GM18519 (cell line): Measurements from ENCODE around the gene LMNTD1.
"Not testable (repeated sequence)": the region's sequence is repeated elsewhere in the genome, so short reads cannot be mapped to it uniquely, and the experiment has no call there.

Source experiments
- ATAC-seq: cut with Tn5 transposase; IDR thresholded peaks from one replicate; pipeline ENCODE4 v1.9.1; 2021; ENCODE audit warnings: mild to moderate bottlenecking, moderate library complexity; ENCODE audit not compliant: unreplicated experiment, low FRiP score

The LMNTD1 gene, protein sequence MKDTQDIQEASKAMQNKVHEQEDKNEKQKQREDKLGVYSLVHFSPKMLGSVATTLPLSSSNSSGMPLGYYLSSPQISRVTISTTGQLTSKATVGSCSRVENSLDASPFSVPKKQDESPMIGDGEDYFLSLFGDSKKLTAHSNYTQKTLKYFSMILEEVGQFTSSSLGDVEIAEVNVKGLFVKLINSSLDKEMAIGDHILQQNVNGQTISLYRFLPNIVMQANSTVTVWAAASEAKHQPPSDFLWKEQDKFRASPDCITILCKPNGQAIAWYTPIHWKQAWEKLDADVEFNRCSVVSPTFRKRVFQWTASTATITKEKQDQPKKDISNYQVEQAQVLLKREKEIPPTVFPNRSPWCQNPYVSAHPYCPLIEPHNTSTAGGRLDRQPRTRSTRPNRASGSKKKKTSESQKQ

DNA sequence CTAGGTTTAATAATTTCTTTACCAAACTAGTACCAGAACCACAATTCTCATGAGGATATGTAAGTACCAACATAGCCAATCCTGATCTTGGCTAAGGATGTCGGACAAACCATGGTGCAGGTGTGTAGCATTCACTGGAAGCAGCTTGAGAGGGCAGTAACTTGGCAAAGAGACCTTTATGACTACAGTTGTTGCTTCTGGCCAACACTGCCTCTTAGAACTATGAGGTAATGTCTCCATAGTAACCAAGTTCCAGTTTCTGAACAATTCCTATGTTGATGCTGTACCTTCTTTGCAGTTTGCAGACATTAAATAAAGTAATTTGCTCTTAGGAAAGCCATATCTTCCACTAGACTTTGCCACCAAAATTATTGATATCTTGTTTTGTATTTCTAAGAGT lies at the start of gene LMNTD1:
LMNTD1 (minus strand) TSS at position 186 of the 400 bp plus-strand sequence. CDS start 324 bp downstream, outside the sequence.
- no peak for ATAC-seq

DNA sequence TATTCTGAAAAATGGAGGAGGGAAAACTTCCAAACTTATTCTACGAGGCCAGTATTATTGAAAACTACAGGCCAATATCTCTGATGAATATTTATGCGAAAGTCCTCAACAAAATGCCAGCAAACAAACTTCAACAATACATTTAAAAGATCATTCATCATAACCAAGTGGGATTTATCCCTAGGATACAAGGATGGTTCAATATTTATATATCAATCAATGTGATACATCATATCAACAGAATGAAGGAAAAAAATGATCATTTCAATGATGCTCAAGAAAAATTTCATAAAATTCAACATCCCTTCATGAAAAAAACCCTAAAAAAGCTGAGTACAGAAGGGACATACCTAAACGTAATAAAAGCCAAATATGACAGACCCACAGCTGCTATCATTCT lies 45.9 kb upstream of the LMNTD1 start:
- no peak for ATAC-seq

DNA sequence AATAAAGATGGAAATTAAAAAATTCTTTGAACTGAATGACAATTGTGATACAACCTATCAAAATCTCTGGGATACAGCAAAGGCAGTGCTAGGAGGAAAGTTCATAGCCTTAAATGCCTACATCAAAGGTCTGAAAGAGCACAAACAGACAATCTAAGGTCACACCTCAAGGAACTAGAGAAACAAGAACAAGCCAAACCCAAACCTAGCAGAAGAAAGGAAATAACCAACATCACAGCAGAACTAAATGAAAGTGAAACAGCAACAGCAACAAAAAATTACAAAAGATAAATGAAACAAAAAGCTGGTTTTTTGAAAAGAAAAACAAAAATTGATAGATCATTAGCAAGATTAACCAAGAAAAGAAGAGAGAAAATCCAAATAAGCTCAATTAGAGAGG lies 42.4 kb upstream of the LMNTD1 start:
- not testable (repeated sequence) for ATAC-seq

DNA sequence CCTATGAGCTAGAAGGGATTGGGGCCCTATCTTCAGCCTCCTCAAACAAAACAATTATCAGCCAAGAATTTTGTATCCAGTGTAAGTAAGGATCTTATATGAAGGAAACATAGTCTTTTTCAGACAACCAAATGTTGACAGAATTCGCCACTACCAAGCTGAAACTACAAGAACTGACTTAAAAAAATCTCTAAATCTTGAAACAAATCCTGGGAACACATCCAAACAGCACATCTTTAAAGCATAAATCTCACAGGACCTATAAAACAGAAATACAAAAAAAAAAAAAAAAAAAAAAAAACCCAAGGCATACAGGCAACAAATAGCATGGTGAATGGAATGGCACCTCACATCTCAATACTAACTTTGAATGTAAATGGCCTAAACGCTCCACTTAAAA lies 41.3 kb upstream of the LMNTD1 start:
- ATAC-seq: no peak

DNA sequence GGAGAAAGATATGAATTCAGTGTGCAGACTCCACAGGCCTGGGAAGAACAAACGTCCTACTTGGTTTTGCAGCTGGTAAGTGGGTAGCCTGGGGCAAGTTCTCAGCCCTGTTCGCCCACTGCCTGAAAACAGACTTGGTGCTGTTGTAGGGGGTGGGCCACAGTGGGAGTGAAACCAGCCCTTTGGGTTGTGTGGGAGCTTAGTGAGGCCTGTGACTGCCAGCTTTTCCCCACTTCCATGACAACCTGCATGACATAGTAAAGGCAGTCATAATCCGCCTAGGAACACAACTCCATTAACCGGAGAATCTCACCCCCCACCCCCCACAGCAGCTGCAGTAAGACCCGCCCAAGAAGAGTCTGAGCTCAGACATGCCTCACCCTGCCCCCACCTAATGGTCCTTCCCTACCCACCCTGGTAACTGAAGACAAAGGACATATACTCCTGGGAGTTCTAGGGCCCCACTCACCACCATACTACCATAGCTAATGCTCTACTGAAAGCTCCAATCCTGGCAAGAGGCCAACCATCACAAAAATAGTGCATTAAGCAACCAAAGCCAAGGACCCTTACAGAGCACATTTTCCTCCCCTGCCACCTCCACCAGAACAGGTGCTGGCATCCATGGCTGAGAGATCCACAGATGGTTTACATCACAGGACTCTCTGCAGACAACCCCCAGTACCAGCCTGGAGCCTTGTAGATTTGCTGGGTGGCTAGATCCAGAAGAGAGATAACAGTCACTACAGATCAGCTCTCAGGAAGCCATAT lies 39.8 kb upstream of the LMNTD1 start:
- no peak for ATAC-seq

DNA sequence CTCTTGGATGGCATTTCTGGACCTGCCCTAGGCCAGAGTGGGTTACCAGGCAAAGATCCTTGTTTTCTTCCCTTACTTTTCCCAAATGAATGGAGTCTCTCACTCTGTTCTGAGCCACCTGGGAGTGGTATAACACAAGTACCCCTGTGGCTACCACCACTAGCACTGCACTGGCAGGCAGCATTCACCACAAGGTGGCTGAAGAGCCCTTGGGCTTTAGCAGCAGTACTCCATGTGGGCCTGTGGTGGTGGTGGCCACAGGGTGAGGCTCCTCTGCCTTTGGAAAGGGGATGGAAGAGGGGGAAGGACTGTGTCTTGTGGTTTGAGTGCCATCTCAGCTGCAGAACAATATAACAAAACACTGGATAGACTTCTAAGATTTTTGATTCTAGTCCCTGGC lies 38.1 kb upstream of the LMNTD1 start:
- ATAC-seq: no peak

DNA sequence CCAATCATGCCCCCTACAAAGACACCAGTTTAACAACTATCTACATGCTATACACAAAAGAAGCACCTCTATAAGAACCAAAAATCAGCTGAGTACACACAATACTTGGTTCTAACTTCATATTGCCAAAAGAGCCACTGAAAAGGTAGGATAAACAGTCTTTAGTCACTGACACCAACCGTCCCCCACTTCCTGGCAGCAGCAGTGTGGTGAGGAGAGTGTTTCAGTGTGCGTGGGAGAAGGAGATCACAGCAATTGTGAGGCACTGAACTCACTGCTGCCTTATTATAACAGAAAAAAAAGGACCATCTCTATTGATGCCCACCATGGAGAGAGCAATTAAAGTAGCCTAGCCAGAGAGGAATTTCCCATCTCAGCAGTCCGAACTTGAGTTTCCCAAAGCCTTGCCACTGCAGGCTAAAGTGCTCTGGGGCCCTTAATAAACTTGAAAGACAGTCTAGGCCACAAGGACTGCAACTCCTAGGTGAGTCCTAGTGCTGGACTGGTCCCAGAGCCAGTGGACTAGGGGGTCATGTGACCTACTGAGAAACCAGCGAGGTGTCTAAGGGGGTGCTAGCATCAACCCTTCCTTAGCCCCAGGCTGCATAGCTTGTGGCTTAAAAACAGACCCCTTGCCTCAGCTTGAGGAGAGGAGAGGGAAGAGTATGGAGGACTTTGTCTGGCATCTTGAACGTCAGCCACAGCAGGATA lies 37.1 kb upstream of the LMNTD1 start:
- ATAC-seq: no peak

DNA sequence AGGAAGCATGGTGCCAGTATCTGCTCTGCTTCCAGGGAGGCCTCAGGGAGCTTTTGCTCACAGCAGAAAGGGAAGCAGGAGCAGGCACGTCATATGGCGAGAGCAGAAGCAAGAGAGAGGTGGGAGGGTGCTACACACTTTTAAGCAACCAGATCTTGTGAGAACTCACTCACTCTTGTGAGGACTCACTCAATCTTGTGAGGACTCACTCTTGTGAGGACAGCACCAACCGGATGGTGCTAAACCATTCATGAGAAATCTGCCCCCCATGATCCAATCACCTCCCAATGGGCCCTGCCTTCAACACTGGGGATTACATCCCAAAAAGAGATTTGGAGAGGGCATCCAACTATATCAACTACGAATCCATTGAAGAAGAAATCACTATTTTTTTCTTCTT lies 34.3 kb upstream of the LMNTD1 start:
- ATAC-seq: no peak

DNA sequence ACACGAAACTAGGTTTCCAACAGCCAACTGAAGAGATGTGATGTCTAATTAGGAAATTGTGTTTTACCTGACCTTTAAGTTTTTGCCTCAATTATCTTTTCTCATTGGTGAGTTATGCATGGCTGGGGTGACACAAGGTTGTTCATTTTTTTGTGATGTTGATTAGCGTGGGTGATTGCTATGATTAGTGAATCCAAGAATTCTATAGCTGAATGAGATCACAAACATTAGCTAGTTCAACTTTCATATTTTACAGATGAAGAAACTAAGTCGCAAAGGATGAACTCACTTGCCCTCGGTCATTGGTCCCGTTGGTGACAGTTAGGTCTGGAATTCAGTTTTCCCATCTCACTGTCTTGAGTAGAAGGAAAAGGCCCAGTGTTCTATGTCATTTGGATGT lies 32.6 kb upstream of the LMNTD1 start:
- ATAC-seq: no peak

DNA sequence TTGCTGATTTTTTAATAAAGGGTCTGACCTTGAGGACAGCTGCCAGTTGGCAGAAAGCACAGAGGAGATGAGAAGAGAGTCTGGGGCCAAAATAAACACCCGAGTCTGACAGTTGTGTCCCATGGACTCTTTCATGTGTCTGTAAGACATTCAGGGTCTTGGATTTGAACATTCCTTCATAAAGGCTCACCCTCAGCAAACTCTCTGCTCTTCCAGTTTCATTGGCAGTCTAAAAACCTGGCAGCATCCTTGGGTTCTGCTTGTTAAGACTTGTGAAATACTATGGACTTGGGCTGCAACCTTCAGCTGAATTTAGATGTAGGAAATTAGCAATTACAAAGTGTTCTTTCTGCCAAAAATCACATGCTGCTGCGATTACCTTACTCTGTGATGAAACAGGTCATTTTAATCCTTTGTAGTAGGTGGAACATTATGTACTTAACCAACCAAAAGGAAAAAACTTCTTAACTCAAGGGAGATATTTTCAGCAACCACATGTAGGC lies 32.0 kb upstream of the LMNTD1 start:
- ATAC-seq: no peak

DNA sequence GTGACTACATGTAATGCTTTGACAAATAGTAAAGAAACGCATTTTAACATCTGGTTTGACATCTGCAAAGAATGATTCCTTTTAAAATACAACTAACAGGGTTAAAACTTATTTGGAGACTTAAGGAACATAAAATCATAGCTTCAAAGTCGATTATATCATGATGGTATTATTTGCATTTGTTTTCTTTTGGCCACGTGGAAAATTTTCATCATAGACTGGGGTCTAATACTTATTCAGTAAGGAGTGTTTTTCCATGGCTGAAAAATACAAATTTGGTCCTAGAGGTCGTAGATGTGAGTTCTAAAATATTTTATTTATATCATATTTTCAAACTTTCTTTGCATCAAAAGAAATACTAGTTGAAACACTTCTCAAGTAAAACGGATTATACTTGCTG lies 31.5 kb upstream of the LMNTD1 start:
- ATAC-seq: no peak

DNA sequence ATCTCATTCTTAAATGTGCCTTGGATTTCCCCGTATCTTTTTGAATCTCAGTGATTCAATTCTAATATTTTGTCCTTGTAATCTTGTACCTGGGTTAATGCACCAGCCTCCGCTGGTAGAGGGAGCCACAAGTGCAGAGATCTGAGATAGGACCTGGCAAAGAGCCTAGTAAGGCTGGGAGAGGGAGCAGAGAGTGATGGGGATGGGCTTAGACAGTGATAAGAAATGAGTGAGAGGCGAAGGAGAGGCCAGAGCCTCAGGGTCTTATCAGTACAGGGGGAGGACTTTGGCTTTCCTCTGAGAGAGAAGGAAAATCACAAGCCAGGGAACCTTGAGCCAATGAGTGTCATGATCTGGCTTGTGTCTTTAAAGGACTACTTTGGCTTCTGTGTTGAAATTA lies 30.5 kb upstream of the LMNTD1 start:
- no peak for ATAC-seq

DNA sequence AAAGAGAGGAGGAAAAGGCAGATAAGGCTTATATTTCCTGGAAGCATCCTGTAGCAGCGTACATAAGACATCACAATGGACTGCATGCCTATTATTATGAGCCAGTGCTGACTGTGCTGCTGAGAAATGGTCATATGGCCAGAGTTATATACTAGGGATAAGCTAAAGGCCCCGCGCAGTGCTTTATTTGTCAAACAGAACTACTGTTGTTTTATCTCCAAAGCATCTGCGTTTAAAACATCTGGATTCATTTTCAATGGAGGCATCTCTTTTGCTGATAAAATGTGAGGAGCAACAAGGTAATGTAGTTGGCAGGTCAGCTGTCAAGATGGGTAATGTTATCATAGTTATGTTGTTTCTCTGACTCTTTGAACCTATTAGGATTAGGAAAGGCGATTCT lies 28.0 kb upstream of the LMNTD1 start:
- no peak for ATAC-seq

DNA sequence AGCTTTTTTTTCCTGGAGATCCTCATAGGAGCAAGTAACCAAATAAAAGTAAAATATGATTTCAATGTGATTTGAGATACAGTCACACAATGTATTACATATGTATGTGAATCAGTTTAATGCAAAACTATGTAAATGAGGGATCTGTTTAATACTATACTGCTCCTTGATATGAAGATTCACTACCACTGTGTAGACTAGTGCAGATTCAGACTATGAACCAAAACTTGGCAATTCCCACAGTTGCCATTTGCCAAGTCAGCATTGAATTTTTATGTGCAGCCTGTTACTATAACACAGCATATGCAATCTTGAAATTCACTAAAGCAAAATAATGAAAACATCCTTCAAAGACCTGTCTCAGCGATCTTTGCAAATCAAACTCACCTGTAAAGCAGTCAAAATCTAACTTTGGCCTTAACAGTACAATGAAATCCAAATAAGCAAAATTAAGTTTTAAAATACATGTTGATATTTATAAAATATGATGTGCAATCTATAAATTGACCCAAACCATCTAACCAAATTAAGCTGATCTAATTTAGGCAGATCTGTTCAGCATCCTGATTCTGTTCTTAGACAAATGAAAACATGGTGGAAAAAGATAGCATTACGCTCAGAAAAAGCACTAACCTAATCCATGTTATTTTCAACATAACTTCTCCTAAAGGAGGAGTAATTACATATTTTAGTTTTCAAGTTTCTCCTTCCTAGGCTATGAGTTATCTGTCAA lies 25.5 kb upstream of the LMNTD1 start:
- no peak for ATAC-seq

DNA sequence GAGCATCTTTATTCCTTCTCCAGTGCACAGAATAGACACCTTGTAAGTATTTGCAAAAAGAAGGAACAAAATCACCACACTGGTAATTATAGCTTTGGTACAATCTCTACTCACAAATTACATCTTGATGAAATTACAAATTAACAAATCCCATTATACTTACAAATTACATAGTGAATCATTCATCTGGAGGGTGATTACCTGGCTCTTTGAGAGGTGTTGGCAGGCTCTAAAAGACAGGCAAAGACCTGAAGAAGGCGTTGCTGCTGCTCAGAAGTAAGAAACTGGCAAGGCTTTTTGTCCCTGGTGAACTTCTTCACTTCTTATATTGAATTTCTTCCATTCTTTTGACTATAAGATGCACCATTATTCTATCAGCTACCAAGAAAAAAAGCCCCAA lies 21.7 kb upstream of the LMNTD1 start:
- ATAC-seq: no peak

DNA sequence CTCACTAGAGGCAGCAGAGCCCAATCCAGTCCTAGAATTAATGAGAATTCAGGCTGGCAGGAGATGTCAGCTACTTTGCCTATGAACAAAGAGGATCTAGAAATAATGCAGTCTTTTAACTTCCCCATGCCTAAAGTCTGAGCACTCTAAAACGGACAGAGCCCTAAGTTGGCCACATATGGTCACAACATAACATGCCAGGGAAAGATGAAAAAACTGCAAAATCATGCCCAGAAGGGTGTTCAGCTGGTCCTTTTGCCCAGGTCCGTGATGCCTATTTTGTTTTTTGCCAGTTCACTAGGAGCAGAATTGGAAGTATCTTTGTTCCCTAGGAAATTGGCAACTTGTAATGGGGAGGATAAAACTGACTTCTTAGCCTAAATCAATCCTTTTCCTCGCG lies 20.3 kb upstream of the LMNTD1 start:
- no peak for ATAC-seq

DNA sequence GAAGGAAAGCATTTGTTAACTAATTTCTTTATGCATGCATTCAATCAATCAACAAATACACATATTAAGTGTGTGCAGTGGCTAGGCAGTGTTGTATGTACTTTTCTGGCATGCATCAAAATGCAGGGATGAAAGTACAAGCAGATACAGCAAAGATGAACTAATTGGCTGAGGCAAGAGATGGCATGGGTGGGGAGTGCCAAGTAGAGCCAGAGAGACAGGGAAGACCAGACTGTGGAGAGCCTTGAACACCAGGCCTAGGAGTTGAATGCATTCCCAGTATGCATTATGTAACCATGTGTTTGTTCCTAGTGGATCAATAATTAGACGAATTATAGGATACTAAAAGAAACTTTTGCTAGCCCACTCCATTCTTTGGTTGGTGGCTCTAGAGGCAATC lies 17.3 kb upstream of the LMNTD1 start:
- no peak for ATAC-seq

DNA sequence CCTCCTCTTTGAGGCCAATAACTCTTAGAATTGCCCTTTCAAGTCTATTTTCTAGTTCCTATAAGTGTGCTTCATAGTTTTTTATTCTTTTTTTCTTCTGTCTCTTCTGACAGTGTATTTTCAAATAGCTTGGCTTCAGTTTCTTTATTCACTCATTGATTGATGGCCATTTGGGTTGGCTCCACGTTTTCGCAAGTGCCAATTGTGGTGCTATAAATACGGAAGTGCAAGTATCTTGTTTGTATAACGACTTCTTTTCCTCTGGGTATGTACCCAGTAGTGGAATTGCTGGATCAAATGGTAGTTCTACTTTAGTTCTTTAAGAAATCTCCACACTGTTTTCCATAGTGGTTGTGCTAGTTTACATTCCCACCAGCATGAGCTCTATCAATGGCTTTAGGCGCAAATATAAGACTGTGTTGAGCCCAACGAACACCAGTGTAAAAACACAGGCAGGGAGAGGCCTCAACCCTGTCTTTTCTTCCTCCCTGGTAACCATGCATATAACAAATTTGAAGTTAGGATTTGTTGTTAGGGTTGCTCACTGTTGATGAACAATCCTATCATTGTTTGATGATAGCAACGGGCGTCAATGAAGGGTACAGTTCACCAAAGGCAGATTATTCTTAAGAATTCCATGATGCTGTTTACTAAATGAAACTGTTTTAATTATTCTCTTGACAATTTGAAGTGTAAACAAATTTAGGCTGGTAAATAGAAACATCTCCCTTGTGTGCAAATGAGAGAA lies 13.3 kb upstream of the LMNTD1 start:
- ATAC-seq: no peak

DNA sequence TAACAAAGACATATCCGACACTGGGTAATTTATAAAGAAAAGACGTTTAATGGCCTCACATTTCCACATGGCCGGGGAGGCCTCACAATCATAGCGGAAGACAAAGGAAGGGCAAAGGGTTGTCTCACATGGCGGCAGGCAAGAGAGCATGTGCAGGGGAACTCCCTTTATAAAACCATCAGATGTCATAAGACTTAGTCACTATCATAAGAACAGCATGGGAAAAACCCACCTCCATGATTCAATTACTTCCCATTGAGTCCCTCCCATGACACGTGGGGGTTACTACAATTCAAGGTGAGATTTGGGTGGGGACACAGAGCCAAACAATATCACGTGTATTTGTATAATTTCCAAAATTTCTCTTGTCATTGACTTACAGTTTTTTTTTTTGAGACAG lies 5.5 kb upstream of the LMNTD1 start:
- ATAC-seq: no peak
